Activated CD4-positive, alpha-beta T cell treated with anti-CD3 and anti-CD28 coated beads, Interleukin-2, amount 50 U/mL, for 16 hours (primary cell): ENCODE measurements around the gene C2orf80.
"Not testable (repeated sequence)": the region's sequence is repeated elsewhere in the genome, so short reads cannot be mapped to it uniquely, and the experiment has no call there.

ENCODE experiments used
- DNase-seq: peaks from one replicate; pipeline ENCODE4 v3.0.0-alpha.2; 2020

Gene C2orf80

DNA sequence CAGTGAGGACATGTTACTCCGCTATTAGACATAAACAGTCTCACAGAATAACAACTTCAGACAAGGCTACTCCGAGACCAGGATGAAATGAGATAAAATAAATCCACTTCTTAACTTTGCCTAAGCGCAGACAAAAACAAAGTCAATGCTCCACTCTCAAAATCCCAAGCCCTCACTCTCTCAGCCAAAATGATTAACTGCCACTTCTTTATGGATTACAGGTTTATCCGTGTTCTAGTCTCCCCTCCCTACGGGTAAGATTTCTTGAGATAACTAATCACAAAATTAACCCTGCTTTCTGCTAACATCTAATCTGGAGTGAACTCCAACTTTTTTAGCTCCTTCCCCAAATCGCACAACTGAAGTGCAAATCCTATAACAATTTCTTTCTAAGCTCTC, 59.1 kb downstream of the C2orf80 start:
- no peak for DNase-seq

DNA sequence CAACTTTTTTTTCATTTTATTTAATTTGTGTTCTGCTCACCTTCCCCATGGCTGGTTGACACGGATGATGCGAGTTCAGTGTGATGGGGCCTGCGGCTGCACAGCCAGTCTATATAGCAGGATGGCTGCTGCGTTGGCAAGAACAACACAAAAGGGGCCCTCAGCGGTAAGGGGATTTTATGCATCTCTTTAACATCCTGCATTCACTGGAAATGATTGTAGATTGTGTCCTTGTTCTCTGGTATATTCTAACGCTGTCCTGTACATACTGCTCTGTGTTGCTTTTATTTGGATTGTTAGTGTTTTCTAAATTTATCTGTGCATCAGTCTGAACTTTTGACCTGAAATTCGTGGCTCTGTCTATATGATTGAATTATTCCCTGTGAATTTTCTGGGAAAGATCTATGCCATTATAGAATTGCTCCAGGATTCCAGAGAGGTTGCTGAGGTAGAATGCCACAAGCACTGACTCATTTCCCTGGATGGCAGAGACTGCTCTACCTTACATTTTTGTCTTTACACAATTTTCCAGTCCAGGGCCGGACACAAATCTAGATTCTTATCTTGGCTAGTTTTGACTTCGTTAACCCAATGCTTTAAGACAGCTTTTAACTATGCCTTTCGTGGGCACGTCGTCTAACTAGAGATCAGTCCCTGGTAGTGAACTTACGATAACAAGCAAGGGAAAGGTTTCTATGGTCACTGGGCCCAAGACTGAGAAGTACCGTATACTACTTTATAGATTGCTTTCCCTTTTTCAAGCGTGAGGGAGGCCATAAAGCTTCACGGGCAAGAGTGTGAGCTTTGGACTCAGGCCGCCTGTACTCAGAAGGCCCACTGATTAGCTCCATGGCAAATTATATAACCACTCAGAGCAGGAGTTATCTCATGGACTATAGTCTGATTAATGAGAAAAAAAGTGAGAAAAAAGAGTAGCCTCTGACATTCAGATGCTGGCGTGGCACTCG, 59.8 kb downstream of the C2orf80 start, which contains the start of gene CRYGC:
TSS of gene CRYGC (minus strand) at position 85 of the 968 bp plus-strand sequence. CDS start at position 49, 36 bp downstream.
- DNase-seq: no peak

GRCh38 chr2:208128136-208128535, 61.7 kb downstream of the C2orf80 start:
- no peak for DNase-seq

DNA sequence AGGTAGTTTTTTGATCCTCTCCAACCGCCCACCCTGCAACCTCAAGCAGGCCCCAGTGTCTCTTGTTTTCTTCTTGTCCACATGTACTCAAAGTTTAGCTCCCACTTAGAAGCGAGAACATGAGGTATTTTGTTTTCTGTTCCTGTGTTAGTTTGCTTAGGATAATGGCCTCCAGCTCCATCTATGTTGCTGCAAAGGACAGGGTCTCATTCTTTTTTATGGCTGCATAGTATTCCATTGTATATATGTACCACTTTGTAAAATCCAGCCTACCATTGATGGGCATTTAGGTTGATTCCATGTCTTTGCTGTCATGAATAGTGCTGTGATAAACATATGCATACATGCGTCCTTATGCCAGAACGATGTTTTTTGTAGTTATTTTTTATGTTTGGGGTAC, 62.7 kb downstream of the C2orf80 start:
- no peak for DNase-seq

DNA sequence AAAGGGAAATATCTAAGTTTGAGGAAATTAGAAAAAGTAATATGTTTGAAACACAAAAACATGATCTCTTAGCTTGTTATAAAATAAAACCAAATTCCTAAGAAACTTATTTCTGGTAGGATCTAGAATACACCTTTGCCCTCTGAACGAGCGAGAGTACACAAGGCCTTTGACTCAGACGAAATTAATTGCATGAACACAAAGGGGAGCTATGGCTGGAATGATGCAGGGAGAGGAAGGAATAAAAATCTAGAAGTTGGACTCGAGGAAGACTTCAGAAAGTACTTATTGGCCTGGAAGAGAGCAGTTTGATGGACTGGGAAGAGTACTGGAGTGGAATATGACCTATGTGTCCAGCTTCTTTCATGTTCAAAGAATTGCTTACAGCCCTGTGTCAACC, 64.6 kb downstream of the C2orf80 start:
- DNase-seq: no peak

DNA sequence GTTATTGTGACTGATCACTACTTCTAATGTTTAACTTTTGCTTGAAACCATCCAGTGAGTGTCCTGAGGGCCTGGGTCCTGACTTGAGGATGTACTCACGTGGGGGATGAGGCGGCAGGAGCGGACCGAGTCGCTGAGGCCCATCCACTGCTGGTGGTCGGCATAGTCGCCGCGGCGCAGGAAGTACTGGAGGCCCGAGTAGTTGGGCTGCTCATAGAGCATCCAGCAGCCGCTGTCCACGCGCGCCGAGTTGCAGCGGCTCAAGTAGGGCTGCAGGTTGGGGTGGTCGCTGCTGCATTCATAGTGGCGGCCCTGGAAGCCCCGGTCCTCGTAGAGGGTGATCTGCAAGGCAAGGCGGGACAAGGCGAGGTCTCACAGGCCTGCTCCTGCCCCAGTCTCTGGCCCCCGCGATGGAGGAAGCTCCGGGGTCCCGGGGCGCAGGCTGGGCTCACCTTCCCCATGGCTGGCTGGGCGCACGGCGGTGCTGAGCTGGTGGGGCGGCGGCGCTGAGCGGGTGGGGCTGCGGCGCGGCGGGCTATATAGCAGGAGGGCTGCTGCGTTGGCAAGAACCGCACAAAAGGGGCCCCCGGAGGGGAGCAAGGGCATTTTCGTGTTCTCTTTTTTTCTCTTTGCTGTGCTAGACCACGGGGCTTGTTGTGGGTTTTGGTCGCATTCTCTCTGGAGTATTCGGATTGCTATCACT, 65.7 kb downstream of the C2orf80 start, which contains the start of gene CRYGD:
TSS of gene CRYGD (minus strand) at position 512 of the 703 bp plus-strand sequence. CDS start at position 461, 51 bp downstream.
- DNase-seq: not testable (repeated sequence)

DNA sequence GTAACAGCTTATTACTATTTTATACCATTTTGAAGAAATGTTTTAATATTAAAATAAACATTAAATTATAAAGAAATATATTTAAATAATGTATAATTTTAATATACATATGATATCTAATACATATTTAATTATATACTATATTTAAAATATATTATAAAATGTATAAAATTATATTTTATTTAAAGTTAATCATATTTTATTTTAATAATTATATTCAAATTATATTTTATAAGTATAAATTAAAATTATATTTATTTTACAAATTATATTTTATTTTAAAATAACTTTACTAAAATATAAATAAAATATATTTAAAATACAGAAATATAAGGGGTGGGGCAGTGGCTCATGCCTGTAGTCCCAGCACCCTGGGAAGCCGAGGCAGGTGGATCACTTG, 67.6 kb downstream of the C2orf80 start:
- no peak for DNase-seq

DNA sequence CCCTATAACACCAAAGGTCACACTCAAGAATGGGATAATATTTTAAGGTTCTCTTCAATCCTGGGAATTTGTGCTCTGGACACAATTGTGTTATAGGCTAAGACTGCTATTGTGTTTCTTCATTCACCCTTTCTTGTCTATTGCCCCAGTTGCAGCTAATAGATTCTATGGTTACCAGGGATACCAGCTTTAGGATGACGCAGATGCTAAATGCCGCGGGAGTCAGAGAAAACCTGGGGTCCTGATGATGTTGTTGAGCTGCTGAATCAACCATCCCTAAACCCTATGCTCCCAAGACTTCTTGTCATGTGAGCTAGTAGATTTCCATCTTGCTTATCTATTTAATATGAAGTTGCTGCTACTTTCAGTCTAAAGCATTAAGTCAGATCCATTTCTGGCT, 70.9 kb downstream of the C2orf80 start:
- DNase-seq: no peak

DNA sequence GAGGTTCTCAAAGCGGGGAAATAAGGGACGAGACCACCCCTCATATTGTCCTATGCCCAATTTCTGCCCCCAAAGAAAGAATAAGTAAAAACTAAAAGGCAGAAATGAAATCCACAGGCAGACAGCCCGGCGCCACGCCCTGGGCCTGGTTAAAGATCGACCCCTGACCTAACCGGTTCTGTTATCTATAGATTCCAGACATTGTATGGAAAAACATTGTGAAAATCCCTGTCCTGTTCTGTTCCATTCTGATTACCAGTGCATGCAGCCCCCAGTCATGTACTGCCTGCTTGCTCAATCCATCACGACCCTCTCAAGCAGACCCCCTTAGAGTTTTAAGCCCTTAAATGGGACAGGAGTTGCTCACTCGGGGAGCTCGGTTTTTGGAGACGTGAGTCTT, 72.4 kb downstream of the C2orf80 start:
- DNase-seq: not testable (repeated sequence)
